WTC11 (cell line): ENCODE results near the gene TMEM86A. TPM values are rescaled to one million over a fixed set of nuclear protein-coding genes. Genes with fewer than 3 reads are reported as not detected.
A peak's percentile ranks its signal among the peaks of the same experiment; 100 is the strongest.

Experiments
- ATAC-seq: fragments of 200-7000 bp; cut with Tn5 transposase; 2 replicates; pipeline ENCODE4 v1.10.0; 2021; ENCODE audit warnings: mild to moderate bottlenecking, moderate library complexity
- CTCF ChIA-PET: fragments of 300-600 bp; sonication (Branson Sonifier 250); formaldehyde crosslinking; loops from one replicate; lab custom pipeline; 2021; ENCODE audit warnings: antibody characterized with exemption; lab: Charles Lee
- POLR2A ChIA-PET: fragments of 350-600 bp; sonication (Branson Sonifier 250); formaldehyde crosslinking; loops from one replicate; lab custom pipeline; 2021; ENCODE audit warnings: antibody characterized with exemption; lab: Charles Lee
- DNase-seq: peaks from one replicate; pipeline ENCODE4 v3.0.0; 2021; ENCODE audit warnings: low spot score
- H3K27ac Mint-ChIP-seq: 2 replicates; pipeline ENCODE4 v1.8.0; 2021; ENCODE audit warnings: mixed read lengths
- H3K27me3 Mint-ChIP-seq: 2 replicates; pipeline ENCODE4 v1.8.0; 2021; ENCODE audit warnings: low read depth, mild to moderate bottlenecking, moderate library complexity, mixed read lengths
- H3K36me3 Mint-ChIP-seq: 2 replicates; pipeline ENCODE4 v1.8.0; 2021; ENCODE audit warnings: mixed read lengths
- H3K4me1 Mint-ChIP-seq: 2 replicates; pipeline ENCODE4 v1.8.0; 2022; ENCODE audit warnings: mixed read lengths
- H3K4me3 Mint-ChIP-seq: 2 replicates; pipeline ENCODE4 v1.8.0; 2021; ENCODE audit warnings: mild to moderate bottlenecking, moderate library complexity, mixed read lengths
- H3K9me3 Mint-ChIP-seq: 2 replicates; pipeline ENCODE4 v1.8.0; 2021; ENCODE audit warnings: mixed read lengths
- FOXK1 ChIP-seq: sonication (generic); formaldehyde crosslinking; IDR thresholded peaks from 2 replicates; pipeline ENCODE4 v1.8.0; 2022; ENCODE audit warnings: mild to moderate bottlenecking, moderate library complexity, missing genetic modification reagents
- FOXP1 ChIP-seq: sonication (generic); formaldehyde crosslinking; IDR thresholded peaks from 2 replicates; pipeline ENCODE4 v1.8.0; 2022; ENCODE audit warnings: missing genetic modification reagents, mild to moderate bottlenecking, moderate library complexity, borderline replicate concordance
- GTF2I ChIP-seq: fragments of 250-450 bp; sonication (Bioruptor Pico); conservative IDR thresholded peaks from 2 replicates; pipeline ENCODE4 v1.4.0; 2021; ENCODE audit warnings: mild to moderate bottlenecking
- MXD4 ChIP-seq: fragments of 250-450 bp; sonication (Bioruptor Pico); IDR thresholded peaks from 2 replicates; pipeline ENCODE4 v1.8.0; 2021; ENCODE audit warnings: mild to moderate bottlenecking, moderate library complexity, borderline replicate concordance
- RORB ChIP-seq: fragments of 250-450 bp; sonication (Bioruptor Pico); IDR thresholded peaks from 2 replicates; pipeline ENCODE4 v1.9.0; 2021; ENCODE audit warnings: mild to moderate bottlenecking
- SMAD4 ChIP-seq: sonication (generic); formaldehyde crosslinking; IDR thresholded peaks from 2 replicates; pipeline ENCODE4 v1.8.0; 2022; ENCODE audit warnings: mild to moderate bottlenecking, missing genetic modification reagents
- SP1 ChIP-seq: sonication (generic); formaldehyde crosslinking; conservative IDR thresholded peaks from 2 replicates; pipeline ENCODE4 v1.8.1; 2022; ENCODE audit warnings: missing genetic modification reagents
- ZNF138 ChIP-seq: sonication (generic); formaldehyde crosslinking; conservative IDR thresholded peaks from 2 replicates; pipeline ENCODE4 v1.8.1; 2022; ENCODE audit warnings: mild to moderate bottlenecking, moderate library complexity, missing genetic modification reagents
- ZNF232 ChIP-seq: sonication (generic); formaldehyde crosslinking; IDR thresholded peaks from 2 replicates; pipeline ENCODE4 v1.8.0; 2022; ENCODE audit warnings: mild to moderate bottlenecking, missing genetic modification reagents
- ZNF263 ChIP-seq: sonication (generic); formaldehyde crosslinking; IDR thresholded peaks from 2 replicates; pipeline ENCODE4 v1.8.1; 2022; ENCODE audit warnings: low read depth, mild to moderate bottlenecking, moderate library complexity, missing genetic modification reagents
- ZNF317 ChIP-seq: sonication (generic); formaldehyde crosslinking; IDR thresholded peaks from 2 replicates; pipeline ENCODE4 v1.8.1; 2023; ENCODE audit warnings: low read depth, mild to moderate bottlenecking, moderate library complexity, missing genetic modification reagents, borderline replicate concordance
- ZNF423 ChIP-seq: fragments of 250-450 bp; sonication (Bioruptor Pico); IDR thresholded peaks from 2 replicates; pipeline ENCODE4 v2.1.2; 2022; ENCODE audit warnings: mild to moderate bottlenecking, moderate library complexity
- total RNA-seq: library from RNA; stranded (reverse); gene quantifications from 3 replicates; pipeline ENCODE4 v1.2.3, GENCODE V29; 2021
- TF ChIP-seq, protein P1 (sequence below): sonication (generic); formaldehyde crosslinking; IDR thresholded peaks from 2 replicates; pipeline ENCODE4 v1.8.0; 2022; ENCODE audit warnings: missing genetic modification reagents
- TF ChIP-seq, protein P2 (sequence below): sonication (generic); formaldehyde crosslinking; IDR thresholded peaks from 2 replicates; pipeline ENCODE4 v1.8.0; 2022; ENCODE audit warnings: mild to moderate bottlenecking, missing genetic modification reagents
- TF ChIP-seq, protein P3 (sequence below): sonication (generic); formaldehyde crosslinking; IDR thresholded peaks from 2 replicates; pipeline ENCODE4 v1.8.1; 2023; ENCODE audit warnings: mild to moderate bottlenecking, missing genetic modification reagents, moderate library complexity
- TF ChIP-seq, protein P4 (sequence below): fragments of 250-450 bp; sonication (Bioruptor Pico); IDR thresholded peaks from 2 replicates; pipeline ENCODE4 v1.9.0; 2021; ENCODE audit warnings: mild to moderate bottlenecking
- TF ChIP-seq, protein P5 (sequence below): sonication (generic); formaldehyde crosslinking; IDR thresholded peaks from 2 replicates; pipeline ENCODE4 v1.8.0; 2022; ENCODE audit warnings: mild to moderate bottlenecking, missing genetic modification reagents
- TF ChIP-seq, protein P6 (sequence below): sonication (generic); formaldehyde crosslinking; IDR thresholded peaks from 2 replicates; pipeline ENCODE4 v1.8.1; 2022; ENCODE audit warnings: missing genetic modification reagents, borderline replicate concordance
- TF ChIP-seq, protein P7 (sequence below): fragments of 200-600 bp; IDR thresholded peaks from 2 replicates; pipeline ENCODE4 v1.8.0; 2022; ENCODE audit warnings: antibody characterized with exemption

Gene TMEM86A
- total RNA-seq, 1 experiment from 2014 or later = 1.7 TPM

DNA sequence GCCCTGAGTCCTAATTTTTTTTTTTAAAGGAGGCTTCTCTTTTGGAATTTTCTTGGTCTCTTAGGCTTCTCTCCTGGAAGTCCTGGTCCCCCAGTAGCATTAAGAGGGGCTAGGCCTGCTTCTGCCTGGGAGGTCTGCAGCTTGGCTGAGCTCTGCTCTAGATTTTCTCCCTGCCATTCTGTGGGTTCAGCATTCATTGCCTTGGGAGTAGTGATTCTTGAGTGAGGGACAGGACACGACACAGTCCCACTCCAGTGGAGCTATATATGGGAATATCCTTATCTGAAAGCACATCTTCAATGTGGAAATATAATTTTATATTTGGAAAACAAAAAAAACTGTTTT is 23.7 kb downstream of the TMEM86A start:
- Mint-ChIP-seq H3K9me3 (no peaks in the 10 kb centered on the region), H3K36me3 (no peaks in the 10 kb centered on the region), H3K4me3 (peak overlapping the region; percentile 82), H3K27me3 (peaks cover 41% of the 10 kb centered on the region), H3K4me1 (peaks cover 15% of the 10 kb centered on the region), H3K27ac (no peak overlapping the region)
- TF ChIP-seq MXD4 (CRISPR knock-in tag) = no peak
- TF ChIP-seq, protein P1, sequence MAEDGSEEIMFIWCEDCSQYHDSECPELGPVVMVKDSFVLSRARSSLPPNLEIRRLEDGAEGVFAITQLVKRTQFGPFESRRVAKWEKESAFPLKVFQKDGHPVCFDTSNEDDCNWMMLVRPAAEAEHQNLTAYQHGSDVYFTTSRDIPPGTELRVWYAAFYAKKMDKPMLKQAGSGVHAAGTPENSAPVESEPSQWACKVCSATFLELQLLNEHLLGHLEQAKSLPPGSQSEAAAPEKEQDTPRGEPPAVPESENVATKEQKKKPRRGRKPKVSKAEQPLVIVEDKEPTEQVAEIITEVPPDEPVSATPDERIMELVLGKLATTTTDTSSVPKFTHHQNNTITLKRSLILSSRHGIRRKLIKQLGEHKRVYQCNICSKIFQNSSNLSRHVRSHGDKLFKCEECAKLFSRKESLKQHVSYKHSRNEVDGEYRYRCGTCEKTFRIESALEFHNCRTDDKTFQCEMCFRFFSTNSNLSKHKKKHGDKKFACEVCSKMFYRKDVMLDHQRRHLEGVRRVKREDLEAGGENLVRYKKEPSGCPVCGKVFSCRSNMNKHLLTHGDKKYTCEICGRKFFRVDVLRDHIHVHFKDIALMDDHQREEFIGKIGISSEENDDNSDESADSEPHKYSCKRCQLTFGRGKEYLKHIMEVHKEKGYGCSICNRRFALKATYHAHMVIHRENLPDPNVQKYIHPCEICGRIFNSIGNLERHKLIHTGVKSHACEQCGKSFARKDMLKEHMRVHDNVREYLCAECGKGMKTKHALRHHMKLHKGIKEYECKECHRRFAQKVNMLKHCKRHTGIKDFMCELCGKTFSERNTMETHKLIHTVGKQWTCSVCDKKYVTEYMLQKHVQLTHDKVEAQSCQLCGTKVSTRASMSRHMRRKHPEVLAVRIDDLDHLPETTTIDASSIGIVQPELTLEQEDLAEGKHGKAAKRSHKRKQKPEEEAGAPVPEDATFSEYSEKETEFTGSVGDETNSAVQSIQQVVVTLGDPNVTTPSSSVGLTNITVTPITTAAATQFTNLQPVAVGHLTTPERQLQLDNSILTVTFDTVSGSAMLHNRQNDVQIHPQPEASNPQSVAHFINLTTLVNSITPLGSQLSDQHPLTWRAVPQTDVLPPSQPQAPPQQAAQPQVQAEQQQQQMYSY (CRISPR knock-in tag) = no peak
- TF ChIP-seq FOXK1 (CRISPR knock-in tag) = no peak
- TF ChIP-seq RORB (CRISPR knock-in tag) = no peak
- no peak for TF ChIP-seq GTF2I
- TF ChIP-seq, protein P2, sequence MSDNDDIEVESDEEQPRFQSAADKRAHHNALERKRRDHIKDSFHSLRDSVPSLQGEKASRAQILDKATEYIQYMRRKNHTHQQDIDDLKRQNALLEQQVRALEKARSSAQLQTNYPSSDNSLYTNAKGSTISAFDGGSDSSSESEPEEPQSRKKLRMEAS = no peak
- no peak for TF ChIP-seq SMAD4
- no peak for TF ChIP-seq ZNF263 (CRISPR knock-in tag)
- ChIA-PET CTCF (interaction anchor here (0.6 to 2.9 kb wide), 62 partner anchors 8 to 607 kb away, joined by 3 to 42 read pairs (median 4); partner anchors contain the start of genes LDHA, PTPN5, SAA1 and SPTY2D1), POLR2A (interaction anchor here (0.6 to 2.2 kb wide), 3 partner anchors 16 to 196 kb away, joined by 3 to 8 read pairs (median 3); no protein-coding TSS in a partner anchor)
- ATAC-seq (no peak), DNase-seq (no peak)

DNA sequence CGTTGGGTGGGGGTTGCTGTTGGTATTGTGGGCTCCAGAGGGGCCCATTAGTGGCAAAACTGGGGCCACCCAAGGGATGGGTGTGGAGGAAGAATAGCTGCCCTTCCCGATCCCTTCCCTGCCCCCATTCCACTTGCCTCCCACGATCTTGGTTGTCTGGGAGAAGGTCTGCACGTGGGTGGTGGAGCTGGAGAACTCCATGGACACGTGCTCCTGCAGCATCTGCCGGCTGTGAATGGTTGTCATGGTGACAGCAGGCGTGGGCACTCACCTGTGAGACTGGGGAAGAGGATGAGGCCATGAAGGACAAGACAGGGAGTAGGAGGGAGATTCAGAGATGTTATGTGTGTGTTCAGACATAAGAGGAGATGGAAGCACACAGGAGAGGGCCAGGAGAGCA is 25.4 kb downstream of the TMEM86A start:
- no peaks in the 10 kb centered on the region for H3K36me3 Mint-ChIP-seq
- H3K9me3 Mint-ChIP-seq = no peaks in the 10 kb centered on the region
- ChIA-PET CTCF (interaction anchor here (0.9 to 1.3 kb wide), 2 partner anchors 14 to 34 kb away, joined by 3 to 4 read pairs; no protein-coding TSS in a partner anchor), POLR2A (no interaction called here)
- H3K4me1 Mint-ChIP-seq = peaks cover 25% of the 10 kb centered on the region
- DNase-seq (no peak), ATAC-seq (no peak)
- peaks cover 26% of the 10 kb centered on the region for H3K27me3 Mint-ChIP-seq
- no peak overlapping the region for H3K4me3 Mint-ChIP-seq
- no peak overlapping the region for H3K27ac Mint-ChIP-seq
- no peak for TF ChIP-seq FOXP1 (CRISPR knock-in tag)
- TF ChIP-seq, protein P3, sequence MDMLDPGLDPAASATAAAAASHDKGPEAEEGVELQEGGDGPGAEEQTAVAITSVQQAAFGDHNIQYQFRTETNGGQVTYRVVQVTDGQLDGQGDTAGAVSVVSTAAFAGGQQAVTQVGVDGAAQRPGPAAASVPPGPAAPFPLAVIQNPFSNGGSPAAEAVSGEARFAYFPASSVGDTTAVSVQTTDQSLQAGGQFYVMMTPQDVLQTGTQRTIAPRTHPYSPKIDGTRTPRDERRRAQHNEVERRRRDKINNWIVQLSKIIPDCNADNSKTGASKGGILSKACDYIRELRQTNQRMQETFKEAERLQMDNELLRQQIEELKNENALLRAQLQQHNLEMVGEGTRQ (CRISPR knock-in tag) = peak; percentile 27; the same call in 1 of the 2 replicates

DNA sequence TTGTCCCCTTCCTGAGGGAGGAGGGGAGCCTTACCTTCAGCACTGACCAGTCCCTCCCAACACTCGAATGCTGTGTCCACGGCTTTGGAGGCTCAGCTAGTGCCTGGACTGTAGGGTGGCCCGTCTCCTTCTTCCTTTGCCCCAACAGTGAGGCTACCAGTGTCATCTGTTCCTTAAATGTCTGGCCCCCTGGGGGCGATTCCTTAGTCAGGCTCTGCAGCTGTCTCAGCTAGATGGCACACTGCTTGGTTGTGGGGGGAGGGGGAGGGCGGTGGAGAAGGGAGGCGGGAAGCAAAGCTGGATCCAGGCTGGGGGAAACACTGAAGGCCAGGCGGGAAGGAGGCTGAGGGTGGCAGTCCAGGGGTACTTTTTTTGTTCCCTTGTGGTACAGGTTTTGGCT is 27.5 kb downstream of the TMEM86A start, which contains the start of gene IGSF22:
Gene IGSF22, minus strand, starts transcription at position 149 of the 400 bp plus-strand sequence. CDS start 1,952 bp downstream, outside the sequence.
- peaks cover 21% of the 10 kb centered on the region for H3K4me1 Mint-ChIP-seq
- no peaks in the 10 kb centered on the region for H3K9me3 Mint-ChIP-seq
- peak; percentile 35 for DNase-seq
- no peaks in the 10 kb centered on the region for H3K36me3 Mint-ChIP-seq
- no peak within 1 kb of the TSS for H3K4me3 Mint-ChIP-seq
- ChIA-PET CTCF (interaction anchor here (0.6 to 1.5 kb wide), 7 partner anchors 11 to 663 kb away, joined by 3 to 5 read pairs (median 3); partner anchors contain the start of gene PTPN5), POLR2A (interaction anchor here (0.6 kb wide), 1 partner anchor 1653 kb away, joined by 6 read pairs; no protein-coding TSS in a partner anchor)
- ATAC-seq = no peak
- H3K27me3 Mint-ChIP-seq = peaks cover 10% of the 10 kb centered on the region; the same call in 1 of the 2 replicates
- no peak within 1 kb of the TSS for H3K27ac Mint-ChIP-seq
- TF ChIP-seq SP1 (CRISPR knock-in tag) = no peak
- TF ChIP-seq ZNF423 (CRISPR knock-in tag) = no peak
- TF ChIP-seq, protein P4, sequence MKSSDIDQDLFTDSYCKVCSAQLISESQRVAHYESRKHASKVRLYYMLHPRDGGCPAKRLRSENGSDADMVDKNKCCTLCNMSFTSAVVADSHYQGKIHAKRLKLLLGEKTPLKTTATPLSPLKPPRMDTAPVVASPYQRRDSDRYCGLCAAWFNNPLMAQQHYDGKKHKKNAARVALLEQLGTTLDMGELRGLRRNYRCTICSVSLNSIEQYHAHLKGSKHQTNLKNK (CRISPR knock-in tag) = no peak
- TF ChIP-seq ZNF232 (CRISPR knock-in tag) = no peak
- TF ChIP-seq MXD4 (CRISPR knock-in tag) = no peak
- no peak for TF ChIP-seq ZNF317 (CRISPR knock-in tag)
- TF ChIP-seq, protein P5, sequence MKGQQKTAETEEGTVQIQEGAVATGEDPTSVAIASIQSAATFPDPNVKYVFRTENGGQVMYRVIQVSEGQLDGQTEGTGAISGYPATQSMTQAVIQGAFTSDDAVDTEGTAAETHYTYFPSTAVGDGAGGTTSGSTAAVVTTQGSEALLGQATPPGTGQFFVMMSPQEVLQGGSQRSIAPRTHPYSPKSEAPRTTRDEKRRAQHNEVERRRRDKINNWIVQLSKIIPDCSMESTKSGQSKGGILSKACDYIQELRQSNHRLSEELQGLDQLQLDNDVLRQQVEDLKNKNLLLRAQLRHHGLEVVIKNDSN (CRISPR knock-in tag) = no peak
- TF ChIP-seq, protein P6, sequence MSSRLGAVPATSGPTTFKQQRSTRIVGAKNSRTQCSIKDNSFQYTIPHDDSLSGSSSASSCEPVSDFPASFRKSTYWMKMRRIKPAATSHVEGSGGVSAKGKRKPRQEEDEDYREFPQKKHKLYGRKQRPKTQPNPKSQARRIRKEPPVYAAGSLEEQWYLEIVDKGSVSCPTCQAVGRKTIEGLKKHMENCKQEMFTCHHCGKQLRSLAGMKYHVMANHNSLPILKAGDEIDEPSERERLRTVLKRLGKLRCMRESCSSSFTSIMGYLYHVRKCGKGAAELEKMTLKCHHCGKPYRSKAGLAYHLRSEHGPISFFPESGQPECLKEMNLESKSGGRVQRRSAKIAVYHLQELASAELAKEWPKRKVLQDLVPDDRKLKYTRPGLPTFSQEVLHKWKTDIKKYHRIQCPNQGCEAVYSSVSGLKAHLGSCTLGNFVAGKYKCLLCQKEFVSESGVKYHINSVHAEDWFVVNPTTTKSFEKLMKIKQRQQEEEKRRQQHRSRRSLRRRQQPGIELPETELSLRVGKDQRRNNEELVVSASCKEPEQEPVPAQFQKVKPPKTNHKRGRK (CRISPR knock-in tag) = no peak
- TF ChIP-seq ZNF138 (CRISPR knock-in tag) = no peak
- TF ChIP-seq, protein P7, sequence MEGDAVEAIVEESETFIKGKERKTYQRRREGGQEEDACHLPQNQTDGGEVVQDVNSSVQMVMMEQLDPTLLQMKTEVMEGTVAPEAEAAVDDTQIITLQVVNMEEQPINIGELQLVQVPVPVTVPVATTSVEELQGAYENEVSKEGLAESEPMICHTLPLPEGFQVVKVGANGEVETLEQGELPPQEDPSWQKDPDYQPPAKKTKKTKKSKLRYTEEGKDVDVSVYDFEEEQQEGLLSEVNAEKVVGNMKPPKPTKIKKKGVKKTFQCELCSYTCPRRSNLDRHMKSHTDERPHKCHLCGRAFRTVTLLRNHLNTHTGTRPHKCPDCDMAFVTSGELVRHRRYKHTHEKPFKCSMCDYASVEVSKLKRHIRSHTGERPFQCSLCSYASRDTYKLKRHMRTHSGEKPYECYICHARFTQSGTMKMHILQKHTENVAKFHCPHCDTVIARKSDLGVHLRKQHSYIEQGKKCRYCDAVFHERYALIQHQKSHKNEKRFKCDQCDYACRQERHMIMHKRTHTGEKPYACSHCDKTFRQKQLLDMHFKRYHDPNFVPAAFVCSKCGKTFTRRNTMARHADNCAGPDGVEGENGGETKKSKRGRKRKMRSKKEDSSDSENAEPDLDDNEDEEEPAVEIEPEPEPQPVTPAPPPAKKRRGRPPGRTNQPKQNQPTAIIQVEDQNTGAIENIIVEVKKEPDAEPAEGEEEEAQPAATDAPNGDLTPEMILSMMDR = no peak
